GM21723 (cell line): ENCODE measurements around the gene UBA52.

Experiments used
- ATAC-seq: cut with Tn5 transposase; IDR thresholded peaks from one replicate; pipeline ENCODE4 v1.9.1; 2021; ENCODE audit warnings: mild to moderate bottlenecking, moderate library complexity; ENCODE audit not compliant: unreplicated experiment

UBA52 gene

DNA sequence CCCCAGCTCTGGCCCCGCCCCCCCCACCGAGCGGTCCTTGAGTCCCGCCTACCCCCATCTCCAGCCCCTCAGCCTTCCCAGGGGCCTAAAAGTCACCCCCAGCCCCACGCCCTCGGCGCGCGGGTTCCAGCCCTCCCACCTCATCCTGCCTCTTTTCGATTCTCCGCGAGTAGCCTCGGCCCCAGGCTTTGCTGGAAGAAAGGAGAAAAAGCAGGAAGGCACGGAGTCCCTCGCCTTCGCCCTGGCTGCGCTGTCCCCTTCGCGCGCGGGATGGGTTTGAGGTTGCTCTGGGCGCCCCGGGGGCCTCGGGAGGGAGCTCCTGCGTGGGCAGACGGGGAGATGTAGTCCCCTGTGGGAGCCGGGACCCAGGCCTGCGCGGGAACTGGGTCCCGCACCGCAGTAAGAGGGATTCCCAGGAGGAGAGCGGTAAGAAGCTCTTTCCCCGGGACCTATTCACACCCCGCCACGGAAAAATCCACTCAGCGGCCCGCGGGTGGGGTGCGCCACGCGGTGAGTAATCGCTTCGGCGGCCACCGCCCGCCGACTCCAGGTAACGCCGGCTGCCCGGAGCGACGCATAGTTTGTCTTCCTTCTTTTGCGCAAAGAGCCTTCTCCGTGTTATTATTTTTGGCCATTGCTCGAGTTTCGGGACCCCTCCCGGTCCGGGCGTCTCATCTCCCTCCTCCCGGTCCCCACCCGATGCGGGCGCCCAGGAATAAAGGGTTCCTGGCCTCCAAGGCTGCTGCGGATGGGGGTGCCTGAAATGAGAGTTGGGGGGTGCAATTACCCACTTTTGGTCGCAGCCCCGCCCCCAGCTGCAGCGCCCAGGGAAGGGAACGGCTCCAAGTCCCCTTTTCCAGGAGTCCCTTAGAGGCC, 35.8 kb downstream of the UBA52 start:
- no peak for ATAC-seq

DNA sequence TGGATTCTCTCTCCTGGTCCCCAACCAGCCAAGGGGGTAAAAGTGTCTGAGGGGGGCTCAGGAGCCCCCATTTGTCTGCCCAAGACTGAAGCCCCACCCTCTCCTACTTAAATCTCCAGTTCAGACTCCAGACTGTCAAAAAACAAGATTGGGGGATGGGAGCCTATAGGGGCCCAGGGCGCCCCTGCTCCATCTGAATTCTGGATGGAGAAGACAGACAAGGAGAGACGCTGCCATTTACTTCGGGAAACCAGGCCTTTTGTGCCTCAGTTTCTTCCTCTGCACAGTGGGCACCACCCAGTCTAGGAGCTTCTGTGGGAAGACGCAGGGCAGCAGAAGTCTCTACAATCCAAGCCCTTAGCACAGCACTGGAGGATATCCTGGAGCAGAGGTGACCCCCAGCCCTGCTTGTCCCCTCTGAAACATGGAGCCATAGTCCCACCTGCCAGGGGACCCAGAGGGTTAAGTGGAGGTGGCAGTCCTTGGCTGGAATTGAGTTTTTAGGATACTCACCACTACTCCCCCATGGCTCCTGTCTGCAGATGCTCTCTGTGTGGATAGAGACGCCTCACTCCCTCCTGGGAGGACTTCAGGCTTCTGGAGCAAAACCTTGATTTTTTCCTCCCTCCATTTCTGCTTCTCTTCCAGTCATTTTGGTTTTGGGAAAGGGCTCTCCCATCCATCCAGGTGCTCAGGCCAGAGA, 36.6 kb downstream of the UBA52 start:
- no peak for ATAC-seq

DNA sequence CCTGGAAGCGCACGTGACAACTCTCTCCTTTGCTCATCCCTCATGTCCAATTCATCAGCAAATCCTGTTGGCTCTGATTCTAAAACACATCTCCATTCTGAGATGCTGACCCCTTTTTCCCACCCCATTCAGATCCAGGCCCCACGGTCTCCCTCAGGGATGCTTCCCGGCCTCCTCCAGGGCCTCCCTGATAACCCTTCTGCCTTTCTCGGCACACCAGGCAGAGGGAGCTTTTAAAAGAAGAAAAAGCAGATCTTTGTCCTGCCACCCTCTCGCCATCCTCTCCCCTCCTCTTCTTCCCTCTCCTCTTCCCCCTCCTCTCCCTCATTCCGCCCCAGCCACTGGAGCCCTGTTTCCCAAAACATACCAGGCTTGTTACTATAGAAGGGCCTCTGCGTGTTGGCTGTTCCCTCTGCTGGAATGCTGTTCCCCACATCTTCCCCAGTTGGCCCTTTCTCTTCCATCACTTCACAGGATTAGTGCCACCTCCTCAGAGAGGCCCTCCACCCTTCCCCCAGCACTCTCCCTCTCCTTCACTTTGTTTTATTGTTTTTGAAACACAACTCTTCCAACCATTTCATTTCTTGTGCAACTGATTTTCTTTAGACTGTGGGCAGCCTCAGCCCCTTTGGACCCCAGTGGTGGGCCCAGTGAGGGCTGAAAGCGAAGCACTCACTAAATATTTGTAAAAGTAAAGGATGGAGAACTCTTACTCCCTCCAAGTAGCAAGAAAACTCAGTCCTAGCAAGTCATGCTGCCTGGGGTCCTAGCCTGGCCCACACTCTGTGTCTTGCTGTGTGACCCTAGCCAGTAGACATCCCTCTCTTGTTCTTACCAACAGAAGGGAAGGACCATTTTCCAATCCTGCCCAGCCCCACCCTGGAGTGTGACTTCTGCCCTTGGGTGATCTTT, 37.4 kb downstream of the UBA52 start:
- ATAC-seq, result no peak

DNA sequence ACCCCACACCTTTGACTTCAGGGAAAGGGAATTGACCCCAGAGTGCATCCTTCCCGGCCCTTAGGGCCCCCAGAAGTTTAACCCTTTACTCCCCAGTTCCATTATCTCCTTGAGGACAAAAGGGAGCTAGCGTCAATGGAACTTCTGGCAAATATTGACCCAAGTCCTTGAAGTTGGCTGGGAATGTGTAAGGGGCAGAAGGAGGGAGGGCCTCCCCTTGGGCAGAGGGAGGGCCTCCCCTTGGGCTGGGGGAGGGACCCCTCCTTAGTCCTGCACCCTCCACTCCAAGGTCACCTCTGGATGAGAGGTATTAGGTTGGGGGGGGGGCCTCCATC, 38.0 kb downstream of the UBA52 start:
- no peak for ATAC-seq

DNA sequence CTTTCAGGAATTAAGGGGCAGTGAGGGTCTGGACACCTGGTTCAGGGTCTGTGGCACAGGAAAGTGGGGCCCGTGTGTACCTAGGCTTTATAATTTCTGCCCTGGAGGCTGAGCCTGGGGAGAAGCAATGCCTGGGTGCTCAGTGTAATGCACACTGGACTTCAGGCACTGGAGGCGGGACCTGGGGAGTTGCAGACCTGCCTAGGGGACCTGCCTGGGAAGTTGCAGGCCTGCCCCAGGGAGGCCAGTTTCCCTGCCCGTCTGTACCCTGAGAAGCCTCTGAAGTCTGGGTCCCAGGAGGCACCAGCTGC, 38.5 kb downstream of the UBA52 start:
- no peak for ATAC-seq

DNA sequence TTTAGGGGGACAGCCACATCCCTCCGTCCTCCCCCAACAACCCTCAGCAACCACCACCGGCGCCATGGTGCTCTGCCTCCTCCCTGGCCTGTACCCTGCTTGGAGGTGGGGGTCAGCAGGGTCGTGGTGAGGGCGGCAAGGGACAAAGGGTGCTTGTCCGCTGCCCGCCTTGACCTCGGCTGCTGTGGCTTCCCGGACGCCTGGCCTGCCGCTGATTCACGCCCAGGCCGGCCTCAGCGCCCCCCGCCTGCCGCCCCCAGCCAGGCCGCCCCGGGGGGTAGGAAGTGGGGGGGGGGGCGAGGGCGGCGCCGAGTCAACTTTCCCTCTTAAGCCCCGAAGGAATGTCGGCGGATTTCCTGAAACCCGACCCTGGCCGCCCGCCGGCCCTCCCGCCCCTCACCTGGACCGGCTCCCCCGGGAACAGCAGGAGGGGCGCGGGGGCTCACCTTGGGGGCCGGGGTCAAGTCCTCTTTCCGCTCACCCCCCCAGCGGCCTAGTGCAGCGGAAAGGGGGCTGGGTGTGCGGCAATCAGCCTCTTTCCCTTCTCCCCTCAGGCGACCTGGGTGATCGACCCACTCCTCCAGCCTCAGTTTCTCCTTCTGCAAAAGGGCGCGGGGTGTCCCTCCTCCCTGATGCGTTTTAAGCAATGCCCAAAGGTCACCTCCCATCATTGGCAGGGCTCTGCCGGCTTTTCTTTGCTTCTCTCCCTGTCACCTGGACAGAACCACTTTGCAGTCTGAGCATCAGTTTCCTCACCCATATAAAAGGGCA, 39.1 kb downstream of the UBA52 start:
- ATAC-seq, result no peak

DNA sequence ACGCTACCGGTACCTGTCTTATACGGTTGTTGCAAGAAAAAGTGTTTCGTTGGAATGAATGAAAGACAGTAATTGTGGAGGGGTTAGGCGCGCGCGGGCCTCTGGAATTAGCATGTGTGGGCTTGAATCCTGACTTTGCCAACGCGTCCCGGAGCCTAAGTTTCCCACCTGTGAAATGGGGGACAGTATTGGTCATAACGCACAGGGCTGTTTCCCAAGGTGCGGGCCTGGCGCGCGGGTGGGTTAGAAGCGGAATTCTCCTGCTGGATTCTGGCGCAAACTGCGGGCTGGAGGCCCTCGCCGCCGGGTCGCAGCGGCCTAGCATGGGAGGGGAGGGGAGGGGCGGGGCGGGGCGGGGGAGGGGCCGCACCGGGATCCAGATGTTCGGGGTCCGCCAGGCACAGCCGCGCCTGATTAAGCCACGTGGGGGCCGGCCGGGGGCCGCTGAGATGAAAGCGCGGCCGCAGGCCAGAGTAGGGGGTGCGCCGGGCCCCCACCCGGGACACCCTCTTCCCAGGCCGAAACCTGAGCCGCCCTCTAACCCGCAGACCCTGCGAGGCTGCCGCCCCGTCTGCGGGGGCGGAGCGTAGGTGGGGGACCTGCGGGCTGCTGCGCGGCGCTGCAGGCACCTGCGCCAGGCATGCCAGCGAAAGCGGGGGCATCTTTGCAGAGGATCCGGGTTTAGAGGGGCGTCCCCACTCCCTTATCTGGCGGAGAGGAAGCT, 39.8 kb downstream of the UBA52 start:
- ATAC-seq, result no peak

DNA sequence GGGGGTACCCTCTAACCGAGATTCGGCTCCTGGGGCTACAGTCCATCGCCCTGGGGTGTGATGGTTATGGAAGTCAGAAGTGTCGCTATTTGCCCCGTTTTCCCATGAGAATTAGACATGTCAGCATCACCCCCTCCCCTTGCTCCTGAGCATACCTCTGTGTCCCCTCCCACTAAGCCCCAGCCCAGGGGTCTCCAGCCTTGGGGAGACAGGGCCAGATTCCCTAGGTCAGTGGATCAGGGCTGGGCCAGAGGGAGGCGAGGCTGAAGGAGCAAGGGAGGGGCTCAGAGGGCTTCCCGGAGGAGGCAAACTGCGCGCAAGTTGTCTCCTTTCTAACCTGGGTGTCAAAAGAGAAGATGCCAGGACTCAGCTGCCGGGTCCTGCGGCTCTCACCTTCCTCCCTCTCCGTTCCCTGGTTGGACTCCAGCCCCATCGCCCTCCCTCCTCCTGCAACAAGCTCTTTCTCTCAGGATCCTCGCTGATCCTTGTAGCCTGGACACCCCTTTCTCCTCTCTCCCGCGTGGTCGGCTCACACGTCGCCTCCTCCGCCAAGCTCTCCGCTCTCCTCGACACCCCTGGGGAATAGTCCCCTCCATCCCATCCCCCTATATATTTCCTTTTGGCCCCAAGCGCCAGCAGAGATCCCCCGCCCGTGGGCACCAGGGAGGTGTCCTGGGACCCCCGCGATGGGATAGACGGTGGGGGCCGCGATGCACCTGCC, 40.6 kb downstream of the UBA52 start:
- ATAC-seq, result no peak

DNA sequence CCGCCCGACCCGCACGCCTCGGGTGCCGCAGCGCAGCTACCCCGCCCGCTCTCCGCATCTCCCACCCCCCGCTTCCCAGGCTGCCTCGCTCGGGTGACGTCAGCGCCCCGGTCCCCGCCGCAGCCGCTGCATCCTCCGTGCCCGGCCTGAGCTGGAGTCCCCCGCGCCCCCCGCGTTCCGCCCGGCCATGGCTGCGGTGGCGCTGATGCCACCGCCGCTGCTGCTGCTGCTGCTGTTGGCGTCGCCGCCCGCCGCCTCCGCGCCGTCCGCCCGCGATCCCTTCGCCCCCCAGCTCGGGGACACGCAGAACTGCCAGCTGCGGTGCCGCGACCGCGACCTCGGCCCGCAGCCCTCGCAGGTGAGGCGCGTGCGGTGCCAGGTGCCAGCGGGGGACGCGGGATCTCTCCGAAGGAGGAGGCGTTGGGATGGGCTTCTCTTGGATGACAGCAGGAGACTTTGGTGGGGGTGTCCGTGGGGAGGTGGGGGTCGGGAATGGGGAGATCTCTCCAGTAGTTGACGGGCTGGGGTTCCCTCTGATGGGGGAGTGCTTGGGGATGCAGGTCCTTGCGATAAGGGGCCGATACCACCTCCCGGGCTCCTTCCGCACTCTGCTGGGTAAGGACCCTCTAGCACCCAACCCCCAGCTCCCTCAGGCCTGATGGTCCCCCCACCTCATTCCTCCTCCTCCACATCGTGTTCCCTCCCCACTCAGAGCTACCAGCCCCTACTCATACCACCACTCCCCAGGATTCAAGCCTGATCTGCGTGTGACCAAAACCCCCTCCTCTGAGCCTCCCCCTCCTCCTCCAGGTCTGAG, 41.3 kb downstream of the UBA52 start, which contains the start of gene TMEM59L:
Gene TMEM59L, plus strand, starts transcription at position 99 of the 817 bp plus-strand sequence. Its CDS starts 89 bp downstream, at position 188.
- ATAC-seq, result no peak

DNA sequence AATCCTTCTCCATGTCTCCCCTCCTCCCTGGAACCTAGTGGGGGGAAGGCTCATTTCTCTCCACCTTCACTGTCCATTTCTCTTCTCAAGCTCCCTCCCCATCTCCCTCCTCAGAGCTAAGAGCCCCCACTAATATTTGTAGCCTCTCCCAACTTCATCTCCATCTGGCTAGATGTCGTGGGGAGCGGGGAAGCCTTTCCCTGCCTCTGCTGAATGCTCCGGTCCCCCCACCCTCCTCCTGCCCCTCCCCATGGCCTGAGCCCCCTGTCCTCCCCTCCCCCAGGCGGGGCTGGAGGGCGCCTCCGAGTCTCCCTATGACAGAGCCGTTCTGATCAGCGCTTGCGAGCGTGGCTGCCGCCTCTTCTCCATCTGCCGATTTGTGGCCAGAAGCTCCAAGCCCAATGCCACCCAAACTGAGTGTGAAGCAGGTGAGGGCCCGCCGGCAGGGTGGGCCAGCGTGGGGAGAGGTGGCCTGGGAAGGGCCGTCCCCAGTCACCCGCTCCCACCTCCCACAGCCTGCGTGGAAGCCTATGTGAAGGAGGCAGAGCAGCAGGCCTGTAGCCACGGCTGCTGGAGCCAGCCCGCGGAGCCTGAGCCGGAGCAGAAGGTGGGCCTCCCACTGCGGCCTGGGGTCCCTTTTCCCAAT, 42.1 kb downstream of the UBA52 start:
- no peak for ATAC-seq

DNA sequence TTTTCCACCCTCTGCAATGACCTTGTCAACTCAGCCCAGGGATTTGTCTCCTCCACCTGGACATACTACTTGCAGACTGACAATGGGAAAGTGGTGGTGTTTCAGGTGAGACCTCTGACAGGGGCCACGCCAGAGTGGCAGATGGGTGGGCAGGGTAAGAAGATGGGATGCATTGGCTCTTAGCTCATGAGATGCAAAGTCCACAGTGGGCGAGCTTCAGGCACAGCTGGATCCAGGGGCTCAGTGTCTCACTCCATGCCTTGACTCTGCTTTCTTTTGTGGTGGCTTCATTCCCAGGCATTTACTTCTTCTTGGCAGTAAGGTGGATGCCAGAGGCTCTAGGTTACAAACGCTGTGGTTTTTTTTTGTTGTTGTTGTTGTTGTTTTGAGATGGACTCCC, 44.4 kb downstream of the UBA52 start:
- no peak for ATAC-seq

DNA sequence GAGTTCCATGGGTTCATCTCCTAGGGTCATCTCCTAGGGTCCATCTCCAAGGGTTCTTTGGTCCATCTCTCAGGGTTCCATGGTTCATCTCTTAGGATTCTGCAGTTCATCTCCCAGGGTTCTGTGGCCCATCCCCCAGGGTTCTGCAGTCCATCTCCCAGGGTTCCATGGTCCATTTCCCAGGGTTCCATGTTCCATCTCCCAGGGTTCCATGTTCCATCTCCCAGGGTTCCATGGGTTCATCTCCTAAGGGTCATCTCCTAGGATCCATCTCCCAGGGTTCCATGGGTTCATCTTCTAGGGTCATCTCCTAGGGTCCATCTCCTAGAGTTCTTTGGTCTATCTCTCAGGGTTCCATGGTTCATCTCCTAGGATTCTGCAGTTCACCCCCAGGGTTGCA, 45.9 kb downstream of the UBA52 start:
- ATAC-seq, result no peak

DNA sequence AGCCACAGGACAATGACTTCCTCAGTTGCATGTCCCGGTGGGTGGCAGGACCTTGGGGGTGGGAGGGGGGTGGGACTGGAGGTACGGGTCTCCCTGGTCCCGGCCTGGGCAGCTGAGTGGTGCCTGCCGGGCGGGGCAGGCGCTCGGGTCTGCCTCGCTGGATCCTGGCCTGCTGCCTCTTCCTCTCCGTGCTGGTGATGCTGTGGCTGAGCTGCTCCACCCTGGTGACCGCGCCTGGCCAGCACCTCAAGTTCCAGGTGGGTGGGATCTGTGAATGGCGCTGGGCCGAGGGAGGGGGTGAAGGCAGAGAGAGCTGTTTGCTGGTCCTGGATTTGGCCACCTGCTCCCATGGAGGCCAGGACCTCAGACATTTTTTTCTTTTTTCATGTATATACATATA, 46.6 kb downstream of the UBA52 start:
- no peak for ATAC-seq

DNA sequence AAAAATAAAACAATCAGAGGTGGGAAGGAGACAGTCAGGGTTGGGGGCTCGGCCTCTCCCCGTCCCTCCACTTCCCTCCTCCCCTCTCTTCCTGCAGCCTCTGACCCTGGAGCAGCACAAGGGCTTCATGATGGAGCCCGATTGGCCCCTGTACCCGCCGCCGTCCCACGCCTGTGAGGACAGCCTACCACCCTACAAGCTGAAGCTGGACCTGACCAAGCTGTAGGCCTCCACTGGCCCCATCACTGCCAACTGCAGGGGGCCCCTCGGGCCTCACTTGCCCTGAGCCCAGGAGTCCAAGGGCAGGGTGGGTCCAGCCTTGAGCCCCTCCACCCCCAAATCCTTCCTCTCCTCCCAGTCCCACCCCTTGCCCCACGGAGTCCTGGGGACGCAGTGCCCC, 48.7 kb downstream of the UBA52 start:
- ATAC-seq, result no peak

DNA sequence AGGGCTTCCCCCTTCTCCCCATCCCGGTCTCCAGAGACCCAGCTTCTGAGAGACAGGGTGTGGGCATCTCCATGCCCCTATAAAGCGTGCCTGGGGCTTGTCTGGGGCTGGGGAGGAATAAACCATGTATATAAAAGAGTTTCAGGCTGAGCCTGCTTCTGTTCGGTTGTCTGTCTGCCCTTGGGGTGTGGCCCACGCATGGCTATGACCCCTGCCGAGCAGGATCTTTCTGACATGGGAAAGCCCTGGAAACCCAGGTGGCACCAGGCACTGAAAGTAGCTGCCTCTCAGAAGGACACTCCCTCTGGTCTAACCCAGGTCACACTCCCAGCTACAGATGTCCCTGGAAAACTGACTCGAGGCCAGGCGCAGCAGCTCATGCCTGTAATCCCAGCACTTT, 49.2 kb downstream of the UBA52 start:
- ATAC-seq, result no peak

DNA sequence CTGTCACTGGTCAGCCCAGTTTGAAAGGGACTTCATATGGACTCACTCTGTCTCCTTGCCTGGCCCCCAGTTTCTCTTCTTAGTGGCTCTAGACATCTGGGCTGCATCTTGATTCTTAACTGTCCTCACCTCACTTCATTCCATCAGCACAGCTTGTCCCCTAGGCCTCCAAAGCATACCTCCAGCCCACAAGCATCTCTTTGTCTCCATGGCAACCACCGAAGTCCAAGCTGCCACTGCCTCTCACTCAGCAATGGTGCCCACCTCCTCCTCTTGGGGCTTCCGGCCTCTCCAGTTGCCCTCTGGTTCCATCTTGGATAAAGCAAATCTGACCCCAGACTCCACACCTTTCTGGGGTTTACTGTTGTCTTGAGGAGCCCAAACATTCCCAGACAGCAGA, 55.2 kb downstream of the UBA52 start:
- no peak for ATAC-seq
